ENCODE data around the gene RNU4-1. TPM values are rescaled to one million over a fixed set of nuclear protein-coding genes. Genes with fewer than 3 reads are reported as not detected.
A peak's percentile ranks its signal among the peaks of the same experiment; 100 is the strongest.
"Not testable (repeated sequence)": the region's sequence is repeated elsewhere in the genome, so short reads cannot be mapped to it uniquely, and the experiment has no call there.

The RNU4-1 gene
- total RNA-seq, 1 donor from 2014 or later, result 3,474 TPM

DNA sequence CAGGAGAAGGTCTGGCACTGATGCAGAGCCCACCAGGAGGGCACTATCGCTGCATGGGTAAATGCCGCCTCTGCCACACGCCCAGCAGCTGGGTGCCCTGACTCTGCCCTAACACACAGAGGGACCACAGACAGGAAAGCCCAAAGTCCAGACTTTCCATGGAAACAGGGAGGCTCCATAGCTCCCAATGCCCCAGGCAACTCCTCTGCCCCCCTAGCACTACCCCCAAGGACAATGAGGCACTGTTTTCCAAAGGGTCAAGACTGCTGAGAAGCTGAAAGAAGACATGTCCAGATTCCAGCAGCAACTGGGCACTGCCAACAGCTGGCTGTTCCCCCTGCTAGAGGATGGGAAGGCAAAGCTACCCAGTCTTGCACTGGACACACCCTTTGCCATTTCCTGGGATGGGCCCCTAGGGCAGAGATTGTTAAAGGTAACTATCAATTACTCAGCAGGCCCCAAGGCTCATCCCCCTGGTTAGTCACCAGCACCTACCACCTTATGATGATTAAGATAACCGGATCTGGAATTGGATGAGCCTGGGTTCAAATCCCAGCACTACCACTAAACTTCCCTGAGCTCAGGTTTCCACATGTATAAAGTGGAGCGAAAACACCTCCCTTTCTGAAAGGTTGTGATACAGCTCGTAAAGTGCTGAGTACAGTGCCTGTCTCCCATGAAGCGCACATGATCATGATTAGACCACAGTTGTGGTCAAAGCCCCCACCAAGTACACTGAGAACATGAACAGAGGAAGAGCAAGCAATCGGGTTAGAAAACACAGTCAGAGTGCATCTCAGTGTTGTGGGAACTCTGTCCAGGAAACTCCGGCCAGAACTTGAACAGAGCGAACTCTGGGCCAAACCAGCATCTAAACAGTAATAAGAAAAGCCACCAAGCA, 30.8 kb downstream of the RNU4-1 start:
- H3K36me3 Mint-ChIP-seq (ENCODE audit: low read depth), result peaks cover 9% of the 10 kb centered on the region
- peaks cover 83% of the 10 kb centered on the region for H3K4me1 Mint-ChIP-seq (ENCODE audit: low read depth)
- no peak for DNase-seq (ENCODE audit: low spot score)

DNA sequence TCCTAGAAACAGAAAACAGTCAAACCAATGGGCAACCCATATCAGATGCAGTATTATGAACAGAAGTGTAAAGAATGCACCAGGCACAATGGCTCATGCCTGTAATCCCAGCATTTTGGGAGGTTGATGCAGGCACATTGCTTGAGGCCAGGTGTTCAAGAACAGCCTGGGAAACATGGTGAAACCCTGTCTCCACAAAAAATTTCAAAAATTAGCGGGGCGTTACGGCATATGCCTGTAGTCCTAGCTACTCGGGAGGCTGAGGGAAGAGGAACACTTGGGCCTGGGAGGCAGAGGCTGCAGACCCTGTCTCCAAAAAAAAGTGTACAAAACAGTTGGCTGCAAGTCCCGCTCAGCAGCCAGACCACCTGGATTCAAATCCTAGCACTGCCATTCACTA, 32.4 kb downstream of the RNU4-1 start:
- Mint-ChIP-seq H3K27me3 (ENCODE audit: insufficient read depth) (no peaks in the 10 kb centered on the region), H3K4me3 (peak overlapping the region; percentile 53), H3K9me3 (no peaks in the 10 kb centered on the region), H3K36me3 (ENCODE audit: low read depth) (peaks cover 12% of the 10 kb centered on the region), H3K4me1 (ENCODE audit: low read depth) (peaks cover 90% of the 10 kb centered on the region), H3K27ac (no peak overlapping the region)
- intact Hi-C loops (cut with micrococcal nuclease), result no loop called here
- DNase-seq (ENCODE audit: low spot score), result no peak

More for the DNA sequence above, 30.8 kb downstream of the RNU4-1 start:
- peak overlapping the region; percentile 97 for H3K4me3 Mint-ChIP-seq
- peak overlapping the region; percentile 59 for H3K27ac Mint-ChIP-seq
- no peaks in the 10 kb centered on the region for H3K27me3 Mint-ChIP-seq (ENCODE audit: insufficient read depth)
- intact Hi-C loops (cut with micrococcal nuclease), result no loop called here
- H3K9me3 Mint-ChIP-seq, result no peaks in the 10 kb centered on the region

DNA sequence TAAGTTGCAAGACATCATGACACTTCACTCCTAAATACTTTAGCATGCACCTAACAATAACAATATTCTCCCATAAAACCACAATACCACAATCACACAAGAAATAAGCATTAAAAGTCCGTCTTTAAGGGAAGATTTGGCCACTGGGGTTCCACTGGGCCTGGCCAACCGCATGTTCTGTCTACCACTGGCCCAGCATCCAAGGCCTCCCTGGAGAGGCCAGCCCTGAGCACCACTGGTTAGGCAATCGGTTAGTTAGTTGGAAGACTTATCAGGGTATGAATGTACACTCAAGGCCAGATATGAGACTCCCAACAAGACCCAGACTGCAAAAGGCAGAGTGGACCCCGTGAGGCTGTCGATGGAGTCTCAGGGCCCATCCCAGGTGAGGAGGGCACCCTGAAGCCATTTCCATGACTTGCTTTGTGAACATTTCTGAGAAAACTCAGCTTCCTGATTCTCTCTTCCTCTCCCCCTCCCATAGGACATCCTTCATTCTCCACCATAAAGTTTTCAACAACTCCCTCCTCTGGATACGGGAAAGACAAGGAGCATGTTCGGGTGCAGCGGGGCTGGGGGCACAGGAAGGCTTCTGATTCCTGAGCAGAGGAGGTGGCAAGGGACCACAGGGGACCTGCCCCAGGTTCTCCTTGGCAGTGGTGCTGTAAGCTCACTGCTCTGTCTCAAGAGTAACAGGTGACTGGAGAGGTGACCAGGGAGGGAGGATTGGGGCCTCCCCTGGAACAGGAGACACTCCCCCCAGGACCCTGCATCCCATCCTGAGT, 33.4 kb downstream of the RNU4-1 start:
- no peak overlapping the region for H3K27ac Mint-ChIP-seq
- intact Hi-C loops (cut with micrococcal nuclease), result no loop called here
- H3K4me3 Mint-ChIP-seq, result no peak overlapping the region
- DNase-seq (ENCODE audit: low spot score), result no peak
- no peaks in the 10 kb centered on the region for H3K9me3 Mint-ChIP-seq
- peaks cover 93% of the 10 kb centered on the region for H3K4me1 Mint-ChIP-seq (ENCODE audit: low read depth)
- H3K27me3 Mint-ChIP-seq (ENCODE audit: insufficient read depth), result no peaks in the 10 kb centered on the region
- peaks cover 18% of the 10 kb centered on the region for H3K36me3 Mint-ChIP-seq (ENCODE audit: low read depth)

DNA sequence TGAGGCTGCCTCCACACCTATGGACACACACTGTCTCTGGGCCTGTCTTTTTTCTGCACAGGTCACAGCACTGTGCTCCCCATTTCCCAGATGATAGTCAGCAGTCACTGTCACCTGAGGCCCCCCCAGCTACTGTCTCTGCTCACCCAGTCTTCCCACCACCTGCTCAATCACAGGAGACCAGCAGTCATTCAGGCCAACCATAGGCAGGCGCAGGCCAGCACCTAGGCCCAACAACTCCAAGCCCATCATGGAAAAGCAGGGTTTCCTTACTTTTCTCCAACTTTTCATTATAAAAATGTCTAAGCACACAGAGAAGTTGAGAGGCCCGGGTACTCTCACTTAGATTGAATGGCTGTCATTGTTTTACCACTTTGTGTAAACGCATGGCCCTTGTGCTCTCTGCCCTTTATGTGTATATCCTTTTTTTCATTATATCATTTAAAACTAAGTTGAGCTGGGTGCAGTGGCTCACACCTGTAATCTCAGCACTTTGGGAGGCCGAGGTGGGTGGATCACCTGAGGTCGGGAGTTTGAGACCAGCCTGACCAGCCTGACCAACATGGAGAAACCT, 34.6 kb downstream of the RNU4-1 start:
- H3K9me3 Mint-ChIP-seq, result no peaks in the 10 kb centered on the region
- peak overlapping the region; percentile 53 for H3K27ac Mint-ChIP-seq
- H3K36me3 Mint-ChIP-seq (ENCODE audit: low read depth), result peaks cover 21% of the 10 kb centered on the region
- H3K4me1 Mint-ChIP-seq (ENCODE audit: low read depth), result peaks cover 92% of the 10 kb centered on the region
- H3K27me3 Mint-ChIP-seq (ENCODE audit: insufficient read depth), result no peaks in the 10 kb centered on the region
- H3K4me3 Mint-ChIP-seq, result peak overlapping the region; percentile 16
- intact Hi-C loops (cut with micrococcal nuclease), result no loop called here
- DNase-seq (ENCODE audit: low spot score), result no peak

DNA sequence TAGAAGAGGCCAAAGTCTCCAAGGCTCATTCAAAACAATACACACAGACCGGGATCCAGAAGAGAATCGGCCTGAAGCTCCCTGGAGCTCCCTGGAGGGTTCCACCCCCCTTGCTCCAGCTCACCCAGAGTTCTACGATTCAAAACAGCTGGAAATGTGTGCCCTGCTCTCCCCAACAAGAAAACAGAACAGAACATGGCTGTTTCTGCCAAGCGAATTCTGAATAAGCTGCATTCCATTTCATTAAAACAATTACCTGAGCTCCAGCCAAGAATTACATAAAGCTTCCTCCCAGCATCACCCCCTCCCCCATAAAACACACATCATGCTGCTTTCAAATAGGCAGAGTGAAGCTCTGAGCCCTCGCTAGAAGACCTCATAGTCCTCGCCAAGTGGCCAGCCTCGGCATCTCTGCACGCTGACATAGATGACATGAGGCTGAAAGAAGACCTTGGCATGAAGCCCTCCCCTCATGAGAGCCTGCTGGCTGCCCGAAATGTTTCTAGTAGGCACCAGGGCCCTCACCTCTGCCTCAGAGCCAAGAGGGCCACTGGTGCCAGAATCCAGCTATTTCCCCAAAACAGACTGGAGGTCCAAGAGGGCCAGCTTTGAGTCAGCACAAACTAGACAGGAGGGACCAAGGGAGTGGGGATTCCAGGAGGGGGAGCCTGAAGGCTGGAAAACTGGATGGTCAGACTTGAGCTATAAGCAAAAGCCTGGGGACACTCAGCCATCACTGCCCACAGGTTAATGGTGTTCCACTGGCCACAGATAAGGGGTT, 35.8 kb downstream of the RNU4-1 start:
- Mint-ChIP-seq H3K4me3 (no peak overlapping the region), H3K36me3 (ENCODE audit: low read depth) (peaks cover 16% of the 10 kb centered on the region), H3K27ac (peak overlapping the region; percentile 22), H3K4me1 (ENCODE audit: low read depth) (peaks cover 92% of the 10 kb centered on the region), H3K9me3 (no peaks in the 10 kb centered on the region), H3K27me3 (ENCODE audit: insufficient read depth) (no peaks in the 10 kb centered on the region)
- no peak for DNase-seq (ENCODE audit: low spot score)
- intact Hi-C loops (cut with micrococcal nuclease), result no loop called here

DNA sequence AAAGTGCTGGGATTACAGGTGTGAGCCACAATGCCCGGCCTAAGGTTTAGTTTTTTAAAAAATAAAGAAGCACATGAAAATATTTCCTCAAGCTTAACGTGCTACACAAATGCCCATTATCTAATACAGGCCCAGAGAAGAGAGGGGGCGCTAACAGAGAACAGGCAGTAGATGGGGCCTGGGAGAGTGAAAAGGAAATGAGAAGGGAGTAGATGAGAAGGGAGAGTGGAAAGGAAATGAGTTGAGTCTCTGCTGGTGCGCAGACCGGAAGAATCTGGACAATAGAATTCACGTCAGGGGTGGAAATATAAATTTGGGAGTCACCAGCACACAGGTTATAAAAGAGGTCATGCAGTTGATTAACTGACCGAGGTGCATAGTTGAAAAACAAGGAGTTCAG, 38.2 kb downstream of the RNU4-1 start:
- H3K4me1 Mint-ChIP-seq (ENCODE audit: low read depth), result peaks cover 87% of the 10 kb centered on the region
- H3K36me3 Mint-ChIP-seq (ENCODE audit: low read depth), result peaks cover 23% of the 10 kb centered on the region
- no peaks in the 10 kb centered on the region for H3K9me3 Mint-ChIP-seq
- H3K27ac Mint-ChIP-seq, result peak overlapping the region; percentile 79
- DNase-seq (ENCODE audit: low spot score), result no peak
- no peaks in the 10 kb centered on the region for H3K27me3 Mint-ChIP-seq (ENCODE audit: insufficient read depth)
- H3K4me3 Mint-ChIP-seq, result peak overlapping the region; percentile 19
- intact Hi-C loops (cut with micrococcal nuclease), result loop anchor here (5.0 kb wide), 1 partner anchor 138 kb away; the partner anchor contains the start of gene RAB35

DNA sequence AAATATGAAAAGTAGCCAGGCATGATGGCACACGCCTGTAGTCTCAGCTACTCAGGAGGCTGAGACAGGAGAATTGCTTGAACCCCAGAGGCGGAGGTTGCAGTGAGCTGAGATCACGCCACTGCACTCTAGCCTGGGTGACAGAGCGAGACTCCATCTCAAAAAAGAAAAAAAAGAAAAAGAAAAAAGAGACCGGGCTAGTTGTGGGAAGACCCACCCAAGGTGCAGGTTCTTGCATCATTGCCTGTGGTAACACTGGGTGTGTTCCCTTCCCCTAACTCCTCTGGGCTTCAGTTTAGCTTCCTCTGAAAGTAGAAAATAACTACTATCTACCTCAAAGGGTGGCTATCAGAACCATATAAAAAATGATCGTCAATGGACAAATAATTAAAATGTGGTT, 39.7 kb downstream of the RNU4-1 start:
- peak overlapping the region; percentile 79 for H3K27ac Mint-ChIP-seq
- peak; percentile 46 for DNase-seq (ENCODE audit: low spot score)
- H3K4me1 Mint-ChIP-seq (ENCODE audit: low read depth), result peaks cover 89% of the 10 kb centered on the region
- not testable (repeated sequence) for H3K9me3 Mint-ChIP-seq; H3K27me3 Mint-ChIP-seq (ENCODE audit: insufficient read depth)
- intact Hi-C loops (cut with micrococcal nuclease), result loop anchor here (5.0 kb wide), 1 partner anchor 136 kb away; the partner anchor contains the start of gene RAB35
- H3K36me3 Mint-ChIP-seq (ENCODE audit: low read depth), result peaks cover 28% of the 10 kb centered on the region
- H3K4me3 Mint-ChIP-seq, result peak overlapping the region; percentile 69

DNA sequence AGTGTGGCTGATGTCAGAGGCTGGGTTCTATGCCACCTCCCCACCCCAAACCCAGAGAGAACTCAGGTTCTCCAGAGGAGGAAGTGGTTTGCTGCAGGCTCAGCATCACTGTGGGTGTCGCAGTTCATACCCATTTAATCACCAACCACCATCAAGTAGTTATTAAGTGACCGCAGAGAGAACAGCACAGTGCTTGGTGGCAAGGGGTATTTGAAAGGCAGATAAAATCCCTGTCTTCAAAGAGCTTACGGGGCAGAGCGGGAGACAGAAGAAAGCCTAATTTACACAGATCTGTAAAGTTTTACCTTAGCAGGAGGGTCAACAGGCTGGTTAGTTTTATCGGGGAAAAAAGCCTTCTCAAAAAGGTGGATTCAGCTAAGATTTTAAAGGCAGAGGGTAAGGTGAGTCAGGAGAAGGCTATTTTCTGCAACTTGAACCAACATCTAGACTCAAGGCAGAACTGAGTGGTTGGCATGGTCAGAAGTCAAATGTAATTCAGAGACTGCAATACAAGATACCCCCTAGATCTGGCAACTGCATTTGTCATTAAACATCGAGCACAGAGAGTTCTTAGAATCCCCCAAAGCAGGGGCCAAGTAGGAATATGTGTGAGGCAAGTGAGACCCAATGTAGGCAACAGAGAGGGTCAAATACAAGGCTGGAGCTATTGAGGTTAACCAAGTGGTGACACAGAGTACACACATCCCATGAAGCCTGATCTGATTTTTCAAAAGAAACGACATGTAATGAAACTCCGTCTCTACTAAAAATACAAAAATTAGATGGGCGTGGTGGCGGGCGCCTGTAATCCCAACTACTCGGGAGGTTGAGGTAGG, 40.7 kb downstream of the RNU4-1 start:
- intact Hi-C loops (cut with micrococcal nuclease), result loop anchor here (1.0 to 5.0 kb wide), 4 partner anchors 12 to 135 kb away; partner anchors contain the start of genes RAB35 and RNU4-2
- DNase-seq (ENCODE audit: low spot score), result peak; percentile 67
- peak overlapping the region; percentile 79 for H3K27ac Mint-ChIP-seq
- H3K36me3 Mint-ChIP-seq (ENCODE audit: low read depth), result peaks cover 34% of the 10 kb centered on the region
- H3K9me3 Mint-ChIP-seq, result no peaks in the 10 kb centered on the region
- no peaks in the 10 kb centered on the region for H3K27me3 Mint-ChIP-seq (ENCODE audit: insufficient read depth)
- peaks cover 89% of the 10 kb centered on the region for H3K4me1 Mint-ChIP-seq (ENCODE audit: low read depth)
- peak overlapping the region; percentile 69 for H3K4me3 Mint-ChIP-seq

DNA sequence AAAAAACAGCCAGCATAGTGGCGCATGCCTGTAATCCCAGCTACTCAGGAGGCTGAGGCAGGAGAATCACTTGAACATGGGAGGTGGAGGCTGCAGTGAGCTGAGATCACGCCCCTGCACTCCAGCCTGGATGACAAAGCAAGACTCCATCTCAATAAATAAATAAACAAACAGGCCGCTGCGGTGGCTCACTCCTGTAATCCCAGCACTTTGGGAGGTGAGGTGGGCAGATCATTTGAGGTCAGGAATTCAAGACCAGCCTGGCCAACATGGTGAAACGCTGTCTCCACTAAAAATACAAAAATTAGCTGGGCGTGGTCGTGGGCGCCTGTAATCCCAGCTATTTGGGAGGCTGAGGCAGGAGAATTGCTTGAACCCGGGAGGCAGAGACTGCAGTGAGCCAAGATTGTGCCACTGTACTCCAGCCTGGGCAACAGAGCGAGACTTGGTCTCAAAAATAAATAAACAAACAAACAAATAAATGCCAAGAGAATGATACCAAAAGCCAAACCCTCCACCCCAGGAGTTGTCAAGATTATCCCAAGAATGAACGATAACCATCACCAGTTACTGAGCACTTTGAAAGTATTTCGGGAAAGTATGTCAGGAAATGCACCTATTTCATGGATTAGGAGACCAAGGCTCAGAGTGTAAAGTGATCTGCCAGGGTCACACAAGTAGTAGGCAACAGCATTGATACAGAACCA, 41.5 kb downstream of the RNU4-1 start:
- Mint-ChIP-seq H3K4me3 (peak overlapping the region; percentile 69), H3K27ac (peak overlapping the region; percentile 79), H3K36me3 (ENCODE audit: low read depth) (peaks cover 32% of the 10 kb centered on the region), H3K4me1 (ENCODE audit: low read depth) (peaks cover 86% of the 10 kb centered on the region)
- not testable (repeated sequence) for DNase-seq (ENCODE audit: low spot score); H3K9me3 Mint-ChIP-seq; H3K27me3 Mint-ChIP-seq (ENCODE audit: insufficient read depth)
- intact Hi-C loops (cut with micrococcal nuclease), result loop anchor here (1.0 to 5.0 kb wide), 4 partner anchors 13 to 134 kb away; partner anchors contain the start of genes RAB35 and RNU4-2

DNA sequence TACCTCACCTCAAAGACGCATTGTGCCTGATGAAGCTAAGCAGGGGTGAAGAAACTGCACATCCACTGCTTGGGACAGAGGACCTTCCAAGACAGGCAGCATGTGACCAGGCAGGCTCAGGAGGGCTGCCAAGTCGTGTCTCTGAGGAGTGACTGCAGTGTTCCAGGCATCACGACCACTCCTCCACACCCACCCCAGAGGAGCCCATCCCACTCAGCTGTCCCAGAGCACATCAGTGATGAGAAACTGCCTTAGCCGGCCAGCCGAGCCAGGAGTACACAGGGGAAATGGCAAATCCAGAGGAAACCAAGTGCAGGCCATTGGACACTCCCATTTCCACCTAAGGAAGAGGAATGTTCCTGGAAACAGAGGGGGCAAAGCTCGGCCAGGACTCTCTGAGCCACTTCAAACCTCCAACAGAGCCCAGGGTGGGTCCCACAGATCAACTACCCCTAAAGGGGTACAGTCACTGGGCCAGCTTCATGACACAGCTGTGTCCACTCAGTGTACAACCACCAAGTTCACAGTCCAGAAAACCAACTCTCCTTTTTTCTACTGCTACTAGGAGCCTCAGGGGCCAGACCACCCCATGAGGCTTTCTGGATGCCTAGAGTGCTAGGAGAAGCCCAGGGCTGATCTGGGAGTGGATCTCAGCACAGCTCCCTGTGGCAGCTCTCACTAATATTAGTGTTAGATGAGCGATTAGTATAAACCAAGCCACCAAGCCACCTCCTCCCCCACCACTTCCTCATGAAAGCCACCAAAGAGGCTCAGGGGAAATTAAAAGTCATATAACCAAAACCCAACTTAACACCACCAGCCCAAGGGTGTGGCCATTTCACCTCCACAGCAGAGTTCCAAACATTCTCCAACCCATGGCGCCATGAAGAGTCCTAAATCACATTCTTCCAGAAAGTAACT, 42.9 kb downstream of the RNU4-1 start:
- Mint-ChIP-seq H3K4me3 (peak overlapping the region; percentile 73), H3K36me3 (ENCODE audit: low read depth) (peaks cover 30% of the 10 kb centered on the region), H3K27me3 (ENCODE audit: insufficient read depth) (no peaks in the 10 kb centered on the region), H3K4me1 (ENCODE audit: low read depth) (peaks cover 77% of the 10 kb centered on the region), H3K9me3 (no peaks in the 10 kb centered on the region), H3K27ac (peak overlapping the region; percentile 53)
- intact Hi-C loops (cut with micrococcal nuclease), result loop anchor here (5.0 kb wide), 1 partner anchor 133 kb away; the partner anchor contains the start of gene RAB35
- DNase-seq (ENCODE audit: low spot score), result peak; percentile 42

Measured in activated T-helper 1 cell treated with anti-CD3 and anti-CD28 coated beads, Interleukin-12 subunit alpha, Interleukin-12 subunit beta, Interleukin-2, Interleukin-4 antibody, amounts not matched to agents 30 ng/mL and 10 ng/mL and 1 ng/mL, durations not matched to agents 14 hours and 24 hours and 36 hours (primary cell).